NCI-H2227 (cell line): Measurements from ENCODE around the gene IL1RAPL2.

Experiments
- DNase-seq: peaks from one replicate; lab custom pipeline; 2025; ENCODE audit not compliant: unreplicated experiment; lab: John Stamatoyannopoulos, UW

IL1RAPL2 gene

DNA sequence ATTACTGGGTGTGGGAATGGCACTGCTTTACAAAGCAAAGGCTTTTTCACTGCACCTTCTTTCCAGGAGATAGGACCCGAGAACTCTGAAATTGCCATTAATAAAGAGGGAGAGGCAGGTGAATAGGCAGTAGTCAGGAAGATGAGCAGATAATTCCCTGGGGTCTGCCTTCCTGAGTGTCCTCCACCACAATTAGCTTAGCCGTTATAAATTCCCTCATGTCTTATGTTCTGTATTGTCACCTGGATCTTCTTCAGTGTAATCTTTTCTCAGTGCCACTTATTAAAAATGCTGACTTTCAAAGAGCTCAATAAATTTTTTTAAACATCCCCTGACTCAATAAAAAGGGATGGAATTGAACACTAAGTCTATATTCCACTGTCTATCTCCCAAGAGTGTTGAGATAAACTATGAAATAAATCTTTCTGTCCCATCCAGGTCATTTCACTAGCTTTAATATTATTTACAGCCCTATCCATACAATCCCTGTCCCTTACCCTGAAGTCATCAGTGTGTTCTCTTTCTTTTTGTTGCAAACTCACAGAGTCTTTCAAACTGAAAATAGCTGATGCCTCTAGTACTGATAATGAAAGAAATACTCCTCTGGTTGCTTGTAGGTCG is 984.2 kb downstream of the IL1RAPL2 start:
- no peak for DNase-seq

DNA sequence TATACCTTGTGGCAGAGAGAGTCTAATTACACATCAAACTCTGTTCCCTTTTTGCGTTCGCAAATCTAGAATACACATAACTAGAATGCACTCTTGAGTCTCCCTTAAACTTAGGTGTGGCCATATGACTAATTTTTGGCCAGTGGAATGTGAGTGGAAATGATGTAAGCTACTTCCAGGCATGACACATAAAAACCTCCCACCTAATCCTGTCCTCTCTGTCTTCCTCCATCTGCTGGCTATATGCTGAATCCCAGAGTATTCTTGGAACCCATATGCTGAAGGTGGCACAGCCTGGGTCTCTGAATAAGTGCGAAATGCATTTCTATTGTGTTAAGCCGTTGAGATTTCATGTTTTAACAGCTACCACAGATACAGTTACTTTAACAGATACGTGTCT is 986.4 kb downstream of the IL1RAPL2 start:
- DNase-seq, result no peak

DNA sequence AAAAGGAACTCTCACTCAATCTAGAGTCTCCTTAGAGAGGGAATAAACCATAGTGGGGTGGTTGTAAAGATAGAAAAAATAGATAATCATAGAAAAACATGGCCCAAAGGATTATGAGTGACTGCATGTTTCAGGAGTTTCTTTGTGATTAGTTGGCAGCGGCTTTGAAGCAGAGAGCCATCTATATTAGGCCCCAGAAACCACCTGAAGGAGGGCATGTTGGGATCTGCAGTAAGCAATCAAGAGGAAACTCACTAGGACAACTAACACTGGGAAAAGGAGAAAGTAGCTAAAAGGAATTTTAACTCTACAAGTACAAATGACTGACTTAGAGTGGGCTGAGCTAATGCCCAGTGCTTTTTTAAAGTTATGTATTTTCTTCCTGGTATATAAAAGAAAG is 987.1 kb downstream of the IL1RAPL2 start:
- no peak for DNase-seq

DNA sequence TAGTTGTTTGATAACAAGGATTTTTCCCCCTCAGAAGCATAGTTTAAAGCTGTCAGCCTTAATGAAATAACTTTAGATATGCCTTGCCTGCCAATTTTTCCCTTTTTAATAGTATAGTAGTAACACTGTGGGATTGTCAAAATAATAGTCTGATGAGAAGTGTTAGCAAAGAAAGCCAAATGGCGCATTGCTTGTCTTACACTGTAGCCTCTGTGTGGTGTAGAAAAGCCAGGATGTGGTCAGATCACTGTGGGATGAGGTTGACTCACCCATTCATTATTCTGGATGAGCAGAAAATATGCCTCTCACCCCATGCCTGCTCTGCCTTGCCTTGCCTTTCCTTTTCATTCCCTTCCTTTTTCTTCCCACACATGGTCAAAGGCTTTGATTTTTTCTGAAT is 998.5 kb downstream of the IL1RAPL2 start:
- DNase-seq, result no peak

DNA sequence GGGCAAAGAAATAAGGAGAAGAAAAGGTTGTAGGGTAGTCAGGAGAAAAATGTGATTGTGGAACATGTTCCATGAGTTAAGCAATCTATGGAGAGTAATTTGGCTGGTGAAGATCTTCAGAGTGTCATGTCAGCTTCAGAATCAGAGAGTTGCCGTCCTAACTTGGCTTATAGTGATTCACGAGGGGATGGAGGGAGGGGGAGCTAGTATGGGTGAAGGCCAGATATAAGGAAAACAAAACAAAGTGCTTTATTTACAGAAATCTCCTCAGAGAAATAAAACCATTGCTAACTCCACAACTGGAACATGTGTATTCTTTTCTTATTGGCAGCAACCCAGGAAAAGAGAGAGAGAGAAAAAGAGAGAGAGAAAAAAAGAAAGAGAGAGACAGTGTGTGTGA is 999.9 kb downstream of the IL1RAPL2 start:
- DNase-seq, result no peak

DNA sequence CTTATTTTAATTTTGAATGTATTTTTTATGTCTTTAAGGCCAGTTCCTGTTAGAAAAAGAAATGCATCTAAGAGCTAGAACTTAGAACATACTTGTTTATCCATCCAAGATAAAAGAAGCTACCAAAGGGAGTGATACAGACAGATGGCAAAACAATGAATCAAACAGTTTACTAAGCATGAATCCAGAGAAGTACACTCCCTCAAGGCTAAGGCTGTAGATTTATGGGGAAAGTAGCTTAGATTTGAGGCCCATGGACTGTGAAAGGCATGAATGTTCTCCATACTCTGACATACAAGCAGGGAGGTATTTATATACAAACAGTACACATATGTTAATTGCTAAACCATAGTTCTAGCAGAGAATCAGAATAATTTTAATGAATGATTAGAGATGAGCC is 1001.1 kb downstream of the IL1RAPL2 start:
- DNase-seq, result no peak

DNA sequence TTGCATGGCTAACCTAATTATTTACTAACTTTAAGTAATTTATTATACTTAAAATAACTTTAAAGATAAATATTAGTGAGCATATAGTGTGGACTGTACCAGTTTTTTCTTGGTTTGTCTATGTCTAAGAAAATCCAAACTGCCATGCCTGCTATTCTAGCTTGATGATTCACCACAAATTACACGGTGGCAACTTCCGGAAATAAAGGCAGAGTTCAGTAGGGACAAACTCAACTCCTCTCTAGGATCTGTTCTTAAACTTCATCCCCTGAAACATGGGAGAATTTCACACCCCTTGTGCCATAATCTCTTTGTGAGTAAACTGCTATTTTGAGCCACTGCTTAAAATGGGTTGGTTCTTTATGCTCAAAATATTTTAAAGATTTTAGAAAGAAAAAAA is 1042.7 kb downstream of the IL1RAPL2 start:
- DNase-seq, result no peak

DNA sequence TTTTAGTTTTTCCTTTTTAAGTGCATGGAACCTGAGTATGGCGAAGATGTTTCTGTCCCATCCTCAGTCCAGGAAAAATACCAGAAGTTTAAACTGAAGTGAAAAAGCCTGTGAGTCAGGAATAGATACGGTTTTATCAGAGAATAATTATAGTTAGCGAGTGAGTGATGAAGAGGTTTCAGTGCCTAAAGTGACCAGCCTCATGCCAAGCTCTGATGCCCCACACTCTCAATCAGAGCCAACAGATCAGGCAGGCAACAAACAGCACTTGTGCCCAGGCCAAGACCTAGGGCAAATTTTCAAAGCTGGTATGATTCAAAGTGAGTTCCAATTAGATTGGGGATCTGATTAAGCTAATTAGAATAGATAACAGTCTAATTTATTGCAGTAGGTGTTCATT is 1043.5 kb downstream of the IL1RAPL2 start:
- no peak for DNase-seq

DNA sequence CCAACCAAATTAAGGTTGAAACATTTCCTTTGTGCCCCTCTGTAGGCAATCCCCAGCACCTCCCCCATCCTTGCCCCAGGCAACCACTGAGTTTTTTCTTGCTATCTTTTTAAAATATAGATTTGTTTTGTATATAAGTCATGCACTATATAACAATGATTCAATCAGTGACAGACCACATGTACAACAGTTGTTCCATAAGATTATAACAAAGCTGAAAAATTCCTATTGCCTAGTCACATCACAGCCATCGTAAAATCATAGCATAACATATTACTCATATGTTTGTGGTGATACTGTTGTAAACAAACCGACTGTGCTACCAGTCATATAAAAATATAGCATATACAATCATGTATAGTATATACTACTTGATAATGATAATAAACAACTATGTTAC is 1044.4 kb downstream of the IL1RAPL2 start:
- DNase-seq, result no peak

DNA sequence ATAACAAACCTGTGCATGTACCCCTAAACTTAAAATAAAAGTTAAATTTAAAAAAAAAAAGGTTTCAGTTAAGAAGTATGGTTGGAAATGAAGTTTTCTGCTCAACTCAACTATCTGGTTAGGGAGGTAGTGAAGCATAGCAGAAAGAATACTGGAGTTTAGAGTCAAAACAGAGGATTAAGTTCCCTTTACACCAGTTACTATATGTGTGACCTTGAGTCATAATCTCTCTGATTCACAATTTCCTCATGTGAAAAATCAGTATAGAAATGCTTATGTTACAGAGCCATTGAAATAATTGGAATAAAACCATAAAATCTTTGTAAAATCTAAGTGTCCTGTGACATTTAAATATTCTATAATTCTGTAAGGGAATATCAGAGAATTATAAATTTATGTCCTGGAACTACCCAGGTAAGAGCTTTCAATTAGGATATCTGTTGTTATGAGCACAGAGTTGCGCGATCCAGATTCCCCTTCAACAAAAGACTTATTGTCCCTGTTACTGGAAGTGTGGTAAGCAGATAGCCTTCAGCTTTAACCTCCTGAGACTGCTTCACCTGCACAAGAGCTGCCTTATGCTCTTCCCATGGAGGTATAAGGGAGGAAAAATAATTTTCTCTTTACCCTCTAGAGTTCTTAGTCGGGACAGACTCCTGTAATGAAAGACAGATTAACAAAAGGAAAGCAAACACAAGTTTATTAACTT is 1052.5 kb downstream of the IL1RAPL2 start:
- DNase-seq, result no peak

DNA sequence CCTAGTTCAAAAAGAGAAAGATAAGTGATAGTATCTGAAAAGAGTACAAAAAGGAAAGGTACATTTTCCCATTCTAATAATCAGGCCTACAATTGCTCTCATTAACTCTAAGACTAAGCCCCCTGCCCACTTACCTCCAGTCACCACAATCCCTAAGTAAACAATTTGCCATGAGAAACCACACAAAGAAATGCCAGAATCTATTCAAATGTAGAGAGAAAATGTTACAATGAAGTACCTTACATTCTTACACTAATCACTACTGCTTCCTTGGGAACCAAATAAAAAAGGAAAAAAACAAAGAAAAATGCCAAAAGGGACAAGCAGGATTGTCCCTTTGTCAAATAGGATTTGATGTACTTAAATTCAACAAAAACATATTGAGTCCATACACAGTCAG is 1068.2 kb downstream of the IL1RAPL2 start:
- DNase-seq, result no peak

DNA sequence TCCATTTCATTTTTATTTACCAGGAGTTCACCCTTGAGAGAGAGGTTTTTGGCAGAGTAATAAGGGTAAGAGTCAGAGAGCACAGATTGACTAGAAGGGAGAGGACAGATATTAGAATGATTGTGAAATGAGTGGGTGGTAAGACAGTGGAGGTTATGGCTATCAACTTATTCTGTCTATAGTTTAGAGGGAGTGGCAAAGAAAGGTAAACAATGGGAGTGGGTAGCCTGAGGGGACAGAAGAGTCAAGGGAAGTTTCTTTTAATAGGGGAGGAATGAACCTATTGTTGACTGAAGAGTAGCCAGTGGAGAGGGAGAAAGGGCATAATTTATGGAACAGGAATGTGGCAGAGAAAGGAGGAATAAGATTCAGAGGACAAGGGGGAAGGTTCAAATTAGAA is 1069.8 kb downstream of the IL1RAPL2 start:
- no peak for DNase-seq

DNA sequence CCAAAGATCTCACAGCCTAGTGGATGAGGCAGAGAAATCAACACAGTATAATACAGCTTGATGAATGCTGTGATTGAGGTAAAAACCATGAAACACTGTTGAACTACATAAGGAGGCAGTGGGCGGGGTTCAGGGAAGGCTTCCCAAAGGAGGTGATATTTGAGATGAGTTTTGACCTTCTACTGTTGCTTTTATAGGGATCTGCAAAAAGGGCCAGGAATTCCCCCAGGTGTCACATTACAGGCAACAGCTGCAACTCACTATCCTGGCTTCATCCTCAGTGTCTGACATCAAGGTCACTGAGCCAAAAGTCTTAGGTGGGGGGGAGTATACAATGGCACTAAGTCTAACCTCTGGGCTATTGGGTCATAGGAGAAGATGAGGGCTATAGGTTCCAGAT is 1070.7 kb downstream of the IL1RAPL2 start:
- DNase-seq, result no peak

DNA sequence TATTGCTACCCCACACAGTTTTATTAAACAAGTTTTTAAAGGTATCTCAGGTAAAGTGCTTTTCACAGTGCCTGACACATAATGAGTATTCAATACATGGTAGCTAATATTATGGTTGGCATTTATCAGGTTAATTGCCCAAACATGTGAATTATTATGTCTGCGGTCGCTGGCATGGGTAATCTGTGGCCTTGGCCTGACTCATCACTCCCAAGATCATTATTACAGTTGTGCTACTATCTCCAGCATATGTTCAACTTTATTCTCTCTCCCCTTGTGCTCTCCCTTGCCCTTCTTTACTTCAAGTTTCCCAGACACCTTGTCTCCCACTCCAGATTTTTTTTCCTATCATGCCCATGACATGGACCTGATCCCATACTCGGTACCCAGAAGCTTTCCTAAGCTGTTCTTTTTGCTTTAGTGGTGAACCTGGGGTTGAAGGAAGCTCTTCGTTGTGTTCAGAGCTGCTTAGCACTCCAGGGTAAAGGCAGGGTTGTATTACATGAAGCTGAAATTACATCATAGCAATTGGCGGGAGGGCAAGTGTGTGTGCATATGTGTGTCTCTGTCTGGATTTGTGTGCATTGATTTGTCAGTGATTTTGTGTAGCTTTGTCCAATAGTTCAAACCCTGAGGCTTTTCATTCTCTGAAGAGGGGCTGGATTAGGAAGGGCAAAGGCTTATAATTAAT is 1079.8 kb downstream of the IL1RAPL2 start:
- DNase-seq, result no peak

DNA sequence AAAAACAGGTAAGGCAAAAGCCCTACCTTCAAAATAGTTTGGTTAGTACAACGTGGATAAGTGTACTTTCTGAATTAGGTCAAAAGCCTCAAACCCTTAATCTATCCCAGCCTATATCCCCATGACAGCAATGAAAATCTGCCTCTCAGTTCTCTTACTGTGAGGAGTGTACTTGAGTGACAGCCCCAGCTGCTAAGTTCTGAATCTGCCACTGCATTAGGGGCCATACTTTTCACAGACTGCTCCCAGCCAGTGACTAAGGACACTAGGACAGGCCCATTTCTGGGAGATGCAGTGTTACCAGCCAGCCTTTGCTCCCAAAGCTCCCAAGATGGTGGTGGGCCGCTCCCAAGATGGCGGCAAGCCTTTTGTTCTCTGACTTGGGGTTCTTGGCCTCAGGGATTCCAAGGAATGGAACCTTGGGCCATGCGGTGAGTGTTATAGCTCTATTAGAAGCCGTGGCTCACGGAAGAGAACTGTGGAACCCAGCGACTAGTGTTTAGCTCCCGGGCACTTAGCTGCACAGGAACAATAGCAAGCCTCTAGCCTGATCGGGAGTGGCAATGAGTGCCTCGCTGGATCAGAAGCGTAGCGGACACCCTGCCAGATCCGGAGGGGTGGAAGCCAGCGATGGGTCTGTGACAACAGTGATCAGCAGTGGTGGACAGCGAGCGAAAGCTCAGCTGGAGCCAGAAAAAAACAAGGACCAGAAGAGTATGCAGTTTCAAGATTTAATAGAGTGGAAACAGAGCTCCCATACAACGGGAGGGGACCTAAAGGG is 1080.8 kb downstream of the IL1RAPL2 start:
- DNase-seq, result no peak

DNA sequence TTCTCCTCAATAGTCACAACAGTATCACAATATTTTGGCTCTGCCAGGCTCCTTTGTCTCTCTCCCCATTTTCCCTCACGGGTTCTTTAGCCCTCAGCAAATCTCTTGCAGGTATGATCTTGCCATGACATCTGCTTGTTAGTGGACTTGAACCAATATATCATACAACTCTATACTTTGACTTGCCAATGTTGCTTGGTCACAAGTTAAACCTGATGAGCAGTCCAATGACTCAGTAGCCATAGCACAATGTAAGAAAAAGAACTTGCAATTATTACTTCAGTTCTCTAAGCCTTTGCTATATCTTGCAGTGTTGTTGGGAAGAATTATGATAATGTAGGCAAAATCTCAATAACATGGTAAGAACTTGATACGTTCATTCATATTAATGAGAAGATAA is 1081.8 kb downstream of the IL1RAPL2 start:
- no peak for DNase-seq

DNA sequence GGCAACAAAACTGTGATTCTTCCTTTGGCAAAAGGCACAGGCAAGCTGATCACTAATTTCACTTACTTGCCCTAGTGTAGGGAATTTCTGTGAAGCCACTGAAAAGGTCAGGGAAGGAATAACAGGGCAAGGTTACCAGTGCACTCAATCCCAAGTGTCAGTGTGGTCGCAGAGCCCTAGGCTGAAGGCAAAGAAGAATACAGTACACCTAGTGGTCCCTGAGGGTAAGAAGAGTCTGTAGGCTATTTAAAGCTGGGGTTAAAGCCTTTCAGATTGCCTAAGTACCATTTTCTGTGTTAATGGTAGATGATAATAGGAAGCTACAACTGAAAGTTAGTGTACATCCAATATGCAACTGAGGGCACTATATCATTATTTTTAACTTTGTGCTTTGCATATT is 1082.7 kb downstream of the IL1RAPL2 start:
- no peak for DNase-seq

DNA sequence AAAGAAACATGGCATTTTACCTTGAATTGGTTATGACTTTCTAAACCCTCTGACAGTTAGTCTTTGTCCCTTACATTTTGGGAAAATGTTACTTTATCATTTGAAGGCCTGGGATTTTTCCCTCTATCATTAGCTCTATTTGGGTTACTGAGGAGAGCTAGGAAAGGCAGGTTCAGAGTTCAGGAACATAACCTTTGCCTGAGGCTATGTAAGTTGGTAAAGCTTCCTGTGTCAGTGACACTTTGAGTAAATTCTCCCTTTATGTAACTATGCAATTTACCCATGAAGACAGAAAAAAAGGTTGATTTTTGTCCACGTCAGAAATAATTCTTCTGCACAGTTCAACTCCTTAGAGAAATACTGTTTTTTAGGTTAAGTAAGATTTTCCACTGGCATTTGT is 1084.6 kb downstream of the IL1RAPL2 start:
- DNase-seq, result no peak

DNA sequence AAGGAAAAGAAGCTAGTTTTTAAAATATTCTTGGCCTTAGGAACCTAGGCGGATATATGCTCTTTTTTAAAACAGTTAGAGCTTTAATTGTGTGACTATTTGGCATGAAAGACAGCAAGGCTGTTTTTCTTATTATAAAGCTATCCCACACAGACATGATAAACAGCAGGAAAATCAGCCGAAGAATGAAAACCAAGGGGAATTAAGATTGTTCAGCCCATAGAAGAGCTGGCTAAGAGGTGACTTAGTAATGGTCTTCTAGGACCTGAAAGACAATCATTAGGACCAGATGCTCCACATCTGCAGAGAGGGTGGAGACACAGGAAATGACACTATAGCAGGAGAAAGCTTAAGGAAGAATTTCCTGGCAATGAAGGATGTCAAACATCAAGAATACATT is 1085.0 kb downstream of the IL1RAPL2 start:
- DNase-seq, result no peak

DNA sequence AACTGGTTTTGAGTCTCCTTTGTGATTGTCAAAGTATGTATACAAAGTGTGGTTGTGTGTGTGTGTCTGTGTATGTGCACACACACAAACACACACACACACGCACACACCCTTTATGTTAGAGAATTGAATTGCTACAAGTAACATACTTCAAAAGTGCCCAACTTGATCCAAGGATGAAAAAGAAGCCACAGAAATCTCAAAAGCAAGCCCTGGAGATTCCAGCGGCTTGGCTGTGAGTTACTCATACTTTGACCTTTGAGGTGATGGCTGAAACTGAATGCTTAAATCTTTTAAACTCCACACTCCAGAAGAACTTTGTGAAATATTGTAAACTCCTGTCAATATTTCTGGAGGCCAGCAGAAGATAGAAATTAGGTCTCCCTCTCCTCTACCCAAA is 1087.9 kb downstream of the IL1RAPL2 start:
- no peak for DNase-seq

DNA sequence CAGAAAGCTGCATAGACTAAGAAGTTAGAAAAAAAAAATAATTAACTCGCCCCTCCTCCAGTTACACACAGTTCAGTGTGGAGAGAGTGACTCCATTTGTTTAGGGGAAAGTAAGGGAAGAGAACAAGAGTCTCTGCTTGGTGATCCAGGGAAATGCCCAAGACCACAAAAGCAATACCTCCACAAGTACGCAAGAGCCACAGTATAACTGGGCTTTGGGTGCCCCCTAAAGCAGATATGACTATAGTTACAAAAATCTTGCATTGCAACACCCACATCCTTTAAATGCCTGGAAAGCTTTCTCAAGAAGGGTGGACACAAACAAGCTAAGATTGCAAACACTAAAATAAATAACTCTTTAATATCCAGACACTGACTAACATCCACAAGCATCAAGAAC is 1092.1 kb downstream of the IL1RAPL2 start:
- DNase-seq, result no peak

DNA sequence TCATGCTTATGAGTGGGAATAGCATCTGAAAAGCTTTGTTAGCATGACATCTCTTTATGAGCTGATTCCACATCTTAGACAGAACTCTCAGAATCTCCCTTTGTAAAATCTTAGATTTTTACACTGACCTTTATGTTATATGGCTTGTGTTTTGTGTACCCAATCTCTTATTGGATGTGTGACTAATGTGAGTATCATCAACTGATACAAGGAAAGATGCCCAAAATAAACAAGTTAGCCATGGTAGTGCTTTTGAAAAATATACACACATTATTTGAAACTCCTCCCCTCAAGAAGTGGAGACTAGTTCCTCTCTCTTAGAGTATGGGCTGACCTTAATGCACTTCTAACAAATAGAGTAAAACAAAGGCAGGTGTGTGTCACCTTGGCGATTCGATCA is 1096.2 kb downstream of the IL1RAPL2 start:
- no peak for DNase-seq
